Tibial nerve (tissue), 4 donors: ENCODE data around the gene AVEN. TPM values are rescaled to one million over a fixed set of nuclear protein-coding genes. Genes with fewer than 3 reads are reported as not detected.

ENCODE experiments used
- DNase-seq, 2 donors: peaks; one replicate each; pipeline ENCODE4 v3.0.0-alpha.2; 2019; ENCODE audit warnings: low spot score in 2 of 2
- H3K27ac ChIP-seq, 4 donors: fragments of 200-600 bp; sonication (generic) in 3 of 4; one replicate each; pipeline ENCODE4 v1.5.1; 2017 to 2019; ENCODE audit warnings: mild to moderate bottlenecking in 1 of 4
- H3K27me3 ChIP-seq, 2 donors: fragments of 200-600 bp; sonication (generic) in 1 of 2; one replicate each; pipeline versions ENCODE4 v1.5.1 to v1.6.0; 2017 to 2019
- H3K36me3 ChIP-seq, 3 donors: fragments of 200-600 bp; sonication (generic); one replicate each; pipeline ENCODE4 v1.5.1; 2018 to 2019
- H3K4me1 ChIP-seq, 4 donors: fragments of 200-600 bp; sonication (generic) in 3 of 4; one replicate each; pipeline ENCODE4 v1.5.1; 2017 to 2019
- H3K4me3 ChIP-seq, 4 donors: fragments of 200-600 bp; sonication (generic) in 3 of 4; one replicate each; pipeline ENCODE4 v1.5.1; 2017 to 2019; ENCODE audit warnings: mild to moderate bottlenecking in 1 of 4, moderate library complexity in 1 of 4
- H3K9me3 ChIP-seq, 4 donors: fragments of 200-600 bp; sonication (generic) in 3 of 4; one replicate each; pipeline ENCODE4 v1.5.1; 2017 to 2019
- CTCF ChIP-seq, 5 experiments: fragments of 200-600 bp in 3 of 5; fragments of 450-650 bp in 2 of 5; sonication (generic) in 3 of 5; IDR thresholded peaks; one replicate each; pipeline ENCODE4 v1.5.1; 2016 to 2019; ENCODE audit warnings: antibody characterized with exemption in 5 of 5, mild to moderate bottlenecking in 3 of 5, moderate library complexity in 2 of 5
- EP300 ChIP-seq, 2 donors: sonication (generic); formaldehyde crosslinking; IDR thresholded peaks; one replicate each; pipeline ENCODE4 v1.6.1; 2017; ENCODE audit warnings: antibody characterized with exemption in 2 of 2, mild to moderate bottlenecking in 1 of 2
- POLR2A ChIP-seq, 2 donors: fragments of 450-650 bp; IDR thresholded peaks; one replicate each; pipeline ENCODE4 v1.6.1; 2017; ENCODE audit warnings: antibody characterized with exemption in 2 of 2, mild to moderate bottlenecking in 2 of 2, moderate library complexity in 2 of 2
- WGBS, 2 donors: methylation state at CpG; one replicate each; pipeline ENCODE4 v1.1.5; 2018; 5-methylcytosine and 5-hydroxymethylcytosine counted together
- total RNA-seq, 4 donors: library from RNA; depleted of rRNA; stranded (reverse); fragments of >200 nt; gene quantifications; one replicate each; pipeline ENCODE4 v1.1.0, GENCODE V29; 2016

The AVEN gene
- total RNA-seq, 4 donors from 2014 or later = 14.9 to 34.8 (median 25.5) TPM

GRCh38 chr15:33915571-33916407, 123.2 kb downstream of the AVEN start:
- 79 to 89% methylated on average over 11 of the region's 11 CpGs for WGBS, 2 donors
- no peaks in the 10 kb centered on the region for H3K36me3 ChIP-seq
- H3K27ac ChIP-seq = no peak overlapping the region
- no peaks in the 10 kb centered on the region for H3K9me3 ChIP-seq
- H3K27me3 ChIP-seq = no peaks in the 10 kb centered on the region
- H3K4me3 ChIP-seq = no peak overlapping the region
- H3K4me1 ChIP-seq = no peaks in the 10 kb centered on the region
- no peak for DNase-seq
- TF ChIP-seq EP300 (IDR thresholded peaks at IDR 0.05) (no peak), POLR2A (IDR thresholded peaks at IDR 0.05) (no peak), CTCF (IDR thresholded peaks at IDR 0.05) (no peak)

- H3K27me3 ChIP-seq = no peaks in the 10 kb centered on the region
- no peak for DNase-seq
- H3K36me3 ChIP-seq = no peaks in the 10 kb centered on the region
- H3K4me3 ChIP-seq = no peak overlapping the region
- no peak for TF ChIP-seq EP300 (IDR thresholded peaks at IDR 0.05)
- no peak for TF ChIP-seq POLR2A (IDR thresholded peaks at IDR 0.05)
- TF ChIP-seq CTCF (IDR thresholded peaks at IDR 0.05) = no peak
- H3K4me1 ChIP-seq = no peaks in the 10 kb centered on the region
- WGBS, 2 donors = 83% methylated on average over 1 of the region's 1 CpG
- no peak overlapping the region for H3K27ac ChIP-seq
- H3K9me3 ChIP-seq = no peaks in the 10 kb centered on the region
Observed at GRCh38 chr15:33913459-33913858, 125.5 kb downstream of the AVEN start.

- Histone ChIP-seq H3K27me3 (no peaks in the 10 kb centered on the region), H3K4me3 (no peak overlapping the region), H3K4me1 (peaks cover 0 to 5% (median 0%) of the 10 kb centered on the region in 4 donors), H3K36me3 (no peaks in the 10 kb centered on the region), H3K9me3 (no peaks in the 10 kb centered on the region), H3K27ac (no peak overlapping the region)
- no peak for DNase-seq
- TF ChIP-seq CTCF (IDR thresholded peaks at IDR 0.05) = no peak
- TF ChIP-seq POLR2A (IDR thresholded peaks at IDR 0.05) = no peak
- no peak for TF ChIP-seq EP300 (IDR thresholded peaks at IDR 0.05)
Observed at GRCh38 chr15:33912326-33912725, 126.7 kb downstream of the AVEN start.

DNA sequence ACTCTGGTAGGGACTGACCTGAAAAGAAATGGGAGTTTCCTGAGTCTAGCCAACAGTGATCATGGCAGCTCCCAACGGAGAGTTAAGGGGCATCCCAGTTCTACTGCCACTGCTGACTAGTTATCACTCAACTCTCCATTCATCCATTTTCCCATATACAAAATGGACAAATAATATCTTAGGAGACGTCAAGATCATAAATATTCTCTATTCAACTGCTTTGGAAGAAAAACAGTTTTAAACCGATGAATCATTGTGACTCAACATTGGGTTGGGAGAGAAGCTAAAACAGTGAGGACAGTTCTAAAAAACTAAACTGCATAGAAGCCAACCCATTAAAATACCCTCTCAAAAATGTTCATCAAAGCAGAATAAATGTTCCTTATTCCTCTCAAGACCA, 128.3 kb downstream of the AVEN start:
- H3K9me3 ChIP-seq = no peaks in the 10 kb centered on the region
- no peak for DNase-seq
- no peaks in the 10 kb centered on the region for H3K27me3 ChIP-seq
- no peak for TF ChIP-seq EP300 (IDR thresholded peaks at IDR 0.05)
- no peak for TF ChIP-seq CTCF (IDR thresholded peaks at IDR 0.05)
- no peak for TF ChIP-seq POLR2A (IDR thresholded peaks at IDR 0.05)
- WGBS, 2 donors = 77 to 82% methylated on average over 3 of the region's 3 CpGs
- no peak overlapping the region for H3K27ac ChIP-seq
- H3K4me1 ChIP-seq = peaks cover 0 to 10% (median 0%) of the 10 kb centered on the region in 4 donors
- no peaks in the 10 kb centered on the region for H3K36me3 ChIP-seq
- no peak overlapping the region for H3K4me3 ChIP-seq

GRCh38 chr15:33908406-33908805, 130.6 kb downstream of the AVEN start:
- no peak for DNase-seq
- no peaks in the 10 kb centered on the region for H3K9me3 ChIP-seq
- 74 to 91% methylated on average over 3 of the region's 3 CpGs for WGBS, 2 donors
- no peaks in the 10 kb centered on the region for H3K36me3 ChIP-seq
- TF ChIP-seq CTCF (IDR thresholded peaks at IDR 0.05) (no peak), POLR2A (IDR thresholded peaks at IDR 0.05) (no peak), EP300 (IDR thresholded peaks at IDR 0.05) (no peak)
- no peaks in the 10 kb centered on the region for H3K27me3 ChIP-seq
- no peak overlapping the region for H3K27ac ChIP-seq
- H3K4me1 ChIP-seq = peaks cover 0 to 10% (median 0%) of the 10 kb centered on the region in 4 donors
- no peak overlapping the region for H3K4me3 ChIP-seq
